AG04449 (cell line): Measurements from ENCODE around the gene WDR70.
"Not testable (repeated sequence)": the region's sequence is repeated elsewhere in the genome, so short reads cannot be mapped to it uniquely, and the experiment has no call there.

Experiments used
- CTCF ChIA-PET: fragments of 350-600 bp; formaldehyde crosslinking; extraction: SDS; loops from one replicate; lab custom pipeline; 2021; ENCODE audit warnings: antibody characterized with exemption; lab: Yijun Ruan, JAX
- POLR2A ChIA-PET: fragments of 400-600, 350-600 bp; formaldehyde crosslinking; extraction: SDS; loops from one replicate; lab custom pipeline; 2020; ENCODE audit warnings: antibody characterized with exemption, inconsistent platforms; lab: Yijun Ruan, JAX
- DNase-seq: peaks from one replicate; pipeline ENCODE4 v3.0.0-alpha.2; 2010; ENCODE audit warnings: low read depth, low spot score
- H3K4me3 ChIP-seq: 2 replicates; pipeline ENCODE4 v1.5.1; 2011; ENCODE audit warnings: low read depth, mild to moderate bottlenecking, control low read depth, low read length
- CTCF ChIP-seq: IDR thresholded peaks from one replicate; pipeline ENCODE4 v1.5.1; 2011; ENCODE audit warnings: mild to moderate bottlenecking, moderate library complexity, low read length, control low read depth, inconsistent platforms; ENCODE audit not compliant: insufficient read depth; ENCODE audit errors: missing control alignments

WDR70 gene

GRCh38 chr5:37428044-37428443 lies 48.9 kb downstream of the WDR70 start:
- CTCF ChIA-PET, result interaction anchor here (1.9 kb wide), 1 partner anchor 15 kb away, joined by 10 read pairs; no protein-coding TSS in a partner anchor

GRCh38 chr5:37435261-37435660 lies 56.1 kb downstream of the WDR70 start:
- H3K4me3 ChIP-seq, result no peak overlapping the region
- DNase-seq, result no peak
- no peak for TF ChIP-seq CTCF
- CTCF ChIA-PET, result interaction anchor here (0.9 to 1.5 kb wide), 2 partner anchors 323 to 390 kb away, joined by 3 read pairs; no protein-coding TSS in a partner anchor
- POLR2A ChIA-PET, result interaction anchor here (0.6 kb wide), 1 partner anchor 14 kb away, joined by 3 read pairs; no protein-coding TSS in a partner anchor

More at GRCh38 chr5:37428044-37428443, 48.9 kb downstream of the WDR70 start:
- DNase-seq, result no peak
- H3K4me3 ChIP-seq, result no peak overlapping the region
- POLR2A ChIA-PET, result no interaction called here
- TF ChIP-seq CTCF, result no peak

- CTCF ChIA-PET, result interaction anchor here (0.9 to 2.0 kb wide), 4 partner anchors 23 to 756 kb away, joined by 3 to 5 read pairs (median 4); no protein-coding TSS in a partner anchor
Measured at GRCh38 chr5:37436146-37436934, 57.2 kb downstream of the WDR70 start.

GRCh38 chr5:37437711-37438110 lies 58.6 kb downstream of the WDR70 start:
- POLR2A ChIA-PET, result no interaction called here
- CTCF ChIA-PET, result interaction anchor here (0.6 to 2.0 kb wide), 4 partner anchors 25 to 755 kb away, joined by 3 to 5 read pairs (median 4); no protein-coding TSS in a partner anchor
- no peak overlapping the region for H3K4me3 ChIP-seq
- no peak for DNase-seq
- no peak for TF ChIP-seq CTCF

More at GRCh38 chr5:37436146-37436934, 57.2 kb downstream of the WDR70 start:
- no peak for TF ChIP-seq CTCF
- POLR2A ChIA-PET, result no interaction called here
- no peak overlapping the region for H3K4me3 ChIP-seq
- no peak for DNase-seq

GRCh38 chr5:37445783-37446182 lies 66.7 kb downstream of the WDR70 start:
- POLR2A ChIA-PET, H3K4me3 ChIP-seq, CTCF ChIA-PET, DNase-seq: not testable (repeated sequence)

- H3K4me3 ChIP-seq, result no peak overlapping the region
- CTCF ChIA-PET, result no interaction called here
- TF ChIP-seq CTCF, result no peak
- POLR2A ChIA-PET, result no interaction called here
- DNase-seq, result no peak
Measured at GRCh38 chr5:37448941-37449340, 69.8 kb downstream of the WDR70 start.

GRCh38 chr5:37451991-37452390 lies 72.9 kb downstream of the WDR70 start:
- DNase-seq, CTCF ChIA-PET, H3K4me3 ChIP-seq, POLR2A ChIA-PET: not testable (repeated sequence)

- POLR2A ChIA-PET, DNase-seq, CTCF ChIA-PET: not testable (repeated sequence)
Measured at GRCh38 chr5:37453252-37453651, 74.1 kb downstream of the WDR70 start.

GRCh38 chr5:37454402-37455055 lies 75.4 kb downstream of the WDR70 start:
- H3K4me3 ChIP-seq, POLR2A ChIA-PET, DNase-seq, CTCF ChIA-PET: not testable (repeated sequence)

More at GRCh38 chr5:37453252-37453651, 74.1 kb downstream of the WDR70 start:
- H3K4me3 ChIP-seq, result not testable (repeated sequence)

- CTCF ChIA-PET, H3K4me3 ChIP-seq, DNase-seq: not testable (repeated sequence)
- POLR2A ChIA-PET, result interaction anchor here (0.6 kb wide), 1 partner anchor 267 kb away, joined by 3 read pairs; no protein-coding TSS in a partner anchor
Measured at GRCh38 chr5:37463191-37464051, 84.3 kb downstream of the WDR70 start.
